Lower leg skin (tissue), 4 donors: ENCODE results near the gene CRACR2B. TPM values are rescaled to one million over a fixed set of nuclear protein-coding genes. Genes with fewer than 3 reads are reported as not detected.

Source experiments
- DNase-seq, 2 donors: peaks; one replicate each; pipeline ENCODE4 v3.0.0-alpha.2; 2019; ENCODE audit warnings: low spot score in 2 of 2
- H3K4me3 ChIP-seq: fragments of 200-600 bp; sonication (generic); 2 replicates; pipeline ENCODE4 v1.5.1; 2017; ENCODE audit warnings: mild to moderate bottlenecking, low read depth; ENCODE audit not compliant: poor library complexity, severe bottlenecking
- POLR2A ChIP-seq, 2 donors: fragments of 450-650 bp; IDR thresholded peaks; one replicate each; pipeline ENCODE4 v1.6.1; 2016 to 2017; ENCODE audit warnings: antibody characterized with exemption in 2 of 2, mild to moderate bottlenecking in 1 of 2, moderate library complexity in 1 of 2
- WGBS, 2 donors: methylation state at CpG; one replicate each; pipeline ENCODE4 v1.1.5; 2018; 5-methylcytosine and 5-hydroxymethylcytosine counted together
- intact Hi-C: fragments of 100-400 bp; cut with DNase I; formaldehyde crosslinking; loops from one replicate; pipeline ENCODE4 v1.15.0; 2023; ENCODE audit warnings: low total_unique reads
- total RNA-seq, 4 donors: library from RNA; depleted of rRNA; stranded (reverse); fragments of >200 nt; gene quantifications; one replicate each; pipeline ENCODE4 v1.1.0, GENCODE V29; 2016
- TF ChIP-seq, protein P1 (sequence below), 3 donors: fragments of 450-650 bp; IDR thresholded peaks; one replicate each; pipeline ENCODE4 v1.5.1; 2016; ENCODE audit warnings: antibody characterized with exemption in 3 of 3, mild to moderate bottlenecking in 3 of 3, moderate library complexity in 2 of 3

CRACR2B gene
- total RNA-seq, 4 donors from 2014 or later, result 14.5 to 47.9 (median 32.3) TPM

DNA sequence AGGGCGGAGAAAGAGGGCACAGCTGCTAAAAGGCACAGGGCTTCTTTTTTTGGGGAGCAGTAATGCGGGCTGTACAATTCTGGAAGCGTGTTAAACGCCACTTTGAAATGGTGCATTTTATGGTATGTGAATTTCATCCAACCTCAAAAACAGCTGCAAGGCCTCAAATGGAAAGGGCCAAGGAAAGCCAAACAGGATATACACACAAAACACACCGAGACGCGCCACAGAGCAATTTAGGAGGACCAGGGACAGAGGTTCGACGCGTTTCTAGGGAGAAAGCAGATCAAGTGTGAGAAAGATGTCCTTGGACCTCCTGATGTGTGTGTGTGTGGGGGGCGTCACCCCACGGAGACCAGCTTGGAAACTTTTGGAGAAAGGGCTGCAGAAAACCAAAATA is 46.0 kb downstream of the CRACR2B start:
- 82 to 83% methylated on average over 12 of the region's 12 CpGs for WGBS, 2 donors
- TF ChIP-seq, protein P1, sequence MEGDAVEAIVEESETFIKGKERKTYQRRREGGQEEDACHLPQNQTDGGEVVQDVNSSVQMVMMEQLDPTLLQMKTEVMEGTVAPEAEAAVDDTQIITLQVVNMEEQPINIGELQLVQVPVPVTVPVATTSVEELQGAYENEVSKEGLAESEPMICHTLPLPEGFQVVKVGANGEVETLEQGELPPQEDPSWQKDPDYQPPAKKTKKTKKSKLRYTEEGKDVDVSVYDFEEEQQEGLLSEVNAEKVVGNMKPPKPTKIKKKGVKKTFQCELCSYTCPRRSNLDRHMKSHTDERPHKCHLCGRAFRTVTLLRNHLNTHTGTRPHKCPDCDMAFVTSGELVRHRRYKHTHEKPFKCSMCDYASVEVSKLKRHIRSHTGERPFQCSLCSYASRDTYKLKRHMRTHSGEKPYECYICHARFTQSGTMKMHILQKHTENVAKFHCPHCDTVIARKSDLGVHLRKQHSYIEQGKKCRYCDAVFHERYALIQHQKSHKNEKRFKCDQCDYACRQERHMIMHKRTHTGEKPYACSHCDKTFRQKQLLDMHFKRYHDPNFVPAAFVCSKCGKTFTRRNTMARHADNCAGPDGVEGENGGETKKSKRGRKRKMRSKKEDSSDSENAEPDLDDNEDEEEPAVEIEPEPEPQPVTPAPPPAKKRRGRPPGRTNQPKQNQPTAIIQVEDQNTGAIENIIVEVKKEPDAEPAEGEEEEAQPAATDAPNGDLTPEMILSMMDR (IDR thresholded peaks at IDR 0.05), result no peak
- TF ChIP-seq POLR2A (IDR thresholded peaks at IDR 0.05), result no peak

DNA sequence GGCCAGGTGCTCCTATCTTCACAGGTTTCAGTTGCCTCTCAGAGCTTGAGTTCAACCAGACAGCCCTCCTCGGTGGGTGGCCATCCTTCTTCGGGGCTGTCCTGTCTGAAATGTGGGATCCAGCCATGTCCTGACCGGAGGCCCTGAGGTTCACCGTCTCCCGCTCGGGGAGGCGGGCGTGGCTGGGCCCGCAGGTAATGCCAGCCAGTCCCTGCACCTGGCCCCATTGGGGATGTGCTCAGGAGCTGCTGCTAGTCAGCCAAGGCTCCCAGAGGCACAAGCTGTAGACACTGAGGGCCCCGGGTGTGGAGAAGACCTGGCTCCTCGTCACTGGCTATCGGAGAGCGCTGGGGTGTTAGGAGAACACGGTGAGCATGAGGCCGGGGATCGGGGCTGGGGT is 47.5 kb downstream of the CRACR2B start:
- H3K4me3 ChIP-seq, result no peak overlapping the region
- DNase-seq, result no peak
- intact Hi-C loops, result no loop called here
- TF ChIP-seq POLR2A (IDR thresholded peaks at IDR 0.05), result no peak
- TF ChIP-seq, protein P1 (IDR thresholded peaks at IDR 0.05), result no peak
- 89 to 93% methylated on average over 16 of the region's 16 CpGs for WGBS, 2 donors

More for the DNA sequence above, 46.0 kb downstream of the CRACR2B start:
- intact Hi-C loops, result no loop called here
- H3K4me3 ChIP-seq, result no peak overlapping the region
- DNase-seq, result no peak

DNA sequence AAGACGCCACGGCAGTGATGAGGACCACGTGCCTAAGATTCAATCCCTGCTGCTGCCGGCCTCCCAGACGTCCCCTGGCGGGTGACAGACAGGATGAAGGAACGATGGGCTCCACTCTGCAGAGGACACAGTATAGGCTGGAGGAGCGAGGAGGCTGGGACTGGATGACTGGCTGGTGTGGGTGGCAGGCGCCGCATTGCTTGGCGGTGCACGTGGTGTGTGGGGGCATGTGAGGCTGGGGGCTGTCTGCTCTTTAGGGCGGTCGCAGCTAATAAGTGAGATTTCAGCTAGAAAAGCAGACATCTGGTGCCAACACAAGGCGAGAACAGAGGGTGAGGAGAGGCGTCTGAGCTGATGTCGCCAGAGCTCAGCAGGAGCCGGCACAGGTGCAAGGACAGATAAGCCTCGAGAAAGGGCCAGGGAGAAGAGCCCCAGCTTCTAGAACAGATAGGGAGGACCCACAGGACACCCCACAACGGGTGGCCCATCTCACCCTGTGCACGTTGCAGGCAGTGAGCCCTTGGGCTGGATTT is 48.1 kb downstream of the CRACR2B start:
- no peak overlapping the region for H3K4me3 ChIP-seq
- TF ChIP-seq, protein P1 (IDR thresholded peaks at IDR 0.05), result no peak
- no peak for TF ChIP-seq POLR2A (IDR thresholded peaks at IDR 0.05)
- intact Hi-C loops, result no loop called here
- no peak for DNase-seq
- 86 to 87% methylated on average over 21 of the region's 21 CpGs for WGBS, 2 donors

DNA sequence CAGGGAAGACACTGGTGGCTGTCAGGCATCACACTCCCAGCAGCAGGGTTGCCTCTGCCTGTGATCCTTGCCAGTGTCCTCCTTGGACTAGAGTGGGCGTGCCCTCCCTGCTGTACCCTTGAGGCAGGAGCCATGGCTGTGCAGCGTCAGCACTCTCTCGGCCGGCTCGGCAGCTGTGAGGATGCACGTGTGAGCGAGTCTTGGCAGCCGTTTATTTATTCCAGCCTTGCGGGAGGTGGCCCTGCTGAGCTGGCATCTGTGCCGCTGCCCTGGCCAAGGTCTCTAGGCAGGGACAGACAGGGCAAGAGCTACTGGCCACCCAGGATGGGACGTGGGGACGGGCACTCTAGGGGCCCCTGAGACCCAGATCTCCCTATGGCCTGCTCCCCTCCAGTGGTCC is 48.8 kb downstream of the CRACR2B start:
- TF ChIP-seq, protein P1 (IDR thresholded peaks at IDR 0.05), result no peak
- no peak for TF ChIP-seq POLR2A (IDR thresholded peaks at IDR 0.05)
- no peak for DNase-seq
- no peak overlapping the region for H3K4me3 ChIP-seq
- 34 to 50% methylated on average over 8 to 12 of the region's 12 CpGs for WGBS, 2 donors
- intact Hi-C loops, result no loop called here

DNA sequence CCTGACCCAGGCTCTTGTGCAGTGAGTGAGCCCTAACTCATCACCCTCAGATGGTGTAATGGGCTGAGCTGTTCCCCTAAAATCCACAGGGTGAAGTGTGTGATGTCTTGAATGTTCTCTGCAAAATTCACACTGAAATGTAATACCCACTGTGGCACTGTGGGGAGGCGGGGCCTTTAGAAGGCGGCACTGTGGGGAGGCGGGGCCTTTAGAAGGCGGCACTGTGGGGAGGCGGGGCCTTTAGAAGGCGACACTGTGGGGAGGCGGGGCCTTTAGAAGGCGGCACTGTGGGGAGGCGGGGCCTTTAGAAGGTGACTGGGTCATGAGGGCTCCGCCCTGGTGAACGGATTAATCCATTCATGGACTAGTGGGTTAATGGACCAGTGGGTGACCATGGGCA is 49.8 kb downstream of the CRACR2B start:
- intact Hi-C loops, result no loop called here
- WGBS, 2 donors, result 87 to 89% methylated on average over 11 of the region's 11 CpGs
- DNase-seq, result no peak
- no peak overlapping the region for H3K4me3 ChIP-seq
- TF ChIP-seq POLR2A (IDR thresholded peaks at IDR 0.05), result no peak
- TF ChIP-seq, protein P1 (IDR thresholded peaks at IDR 0.05), result no peak

DNA sequence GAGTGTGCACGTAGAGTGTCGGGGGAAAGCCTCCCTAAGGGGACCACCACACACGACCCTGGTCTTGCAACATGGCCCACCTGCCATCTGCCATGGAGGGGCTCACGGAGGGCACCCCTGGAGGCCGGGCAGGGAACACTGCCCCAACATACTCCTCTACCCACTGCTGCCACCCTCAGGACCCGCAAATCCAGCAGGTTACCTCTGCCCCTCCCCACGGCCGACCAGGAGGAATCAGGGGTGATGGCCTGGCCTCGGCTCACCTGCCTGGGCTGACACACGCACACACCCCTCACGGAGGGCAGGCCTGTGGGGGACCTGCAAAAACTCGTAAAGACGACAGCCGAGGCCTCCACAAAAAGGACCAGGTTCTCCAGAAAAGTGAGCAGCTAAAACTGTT is 52.7 kb downstream of the CRACR2B start:
- no peak for DNase-seq
- intact Hi-C loops, result no loop called here
- TF ChIP-seq, protein P1 (IDR thresholded peaks at IDR 0.05), result no peak
- no peak for TF ChIP-seq POLR2A (IDR thresholded peaks at IDR 0.05)
- 92% methylated on average over 14 of the region's 14 CpGs for WGBS, 2 donors
- H3K4me3 ChIP-seq, result no peak overlapping the region
